T-cell (primary cell): ENCODE data around the gene NUPR1. TPM values are rescaled to one million over a fixed set of nuclear protein-coding genes. Genes with fewer than 3 reads are reported as not detected.

Source experiments
- ATAC-seq, 4 experiments: fragments of 200-7000 bp in 3 of 4; fragments of 150-1000 bp in 1 of 4; cut with Tn5 transposase; replicated peaks in 1 of 4; 1 replicate in 3 of 4; 2 replicates in 1 of 4; pipeline ENCODE4 v1.10.0; 2021; ENCODE audit warnings: moderate library complexity in 3 of 4, mild to moderate bottlenecking in 2 of 4, moderate number of reproducible peaks in 1 of 4
- CTCF ChIA-PET, 2 donors: fragments of 300-600 bp; sonication (Branson Sonifier 250); formaldehyde crosslinking; loops; one replicate each; lab custom pipeline; 2022; ENCODE audit warnings: antibody characterized with exemption in 2 of 2; lab: Charles Lee
- POLR2A ChIA-PET, 2 donors: fragments of 300-600 bp; sonication (Branson Sonifier 250); formaldehyde crosslinking; loops; one replicate each; lab custom pipeline; 2022; ENCODE audit warnings: antibody characterized with exemption in 2 of 2; lab: Charles Lee
- DNase-seq, 35 experiments: peaks; one replicate each; pipeline versions ENCODE4 v3.0.0 to v3.0.0-alpha.2; 2013 to 2023
- H3K27ac ChIP-seq: one replicate; pipeline ENCODE4 v1.5.1; 2013; ENCODE audit warnings: low read length
- H3K27me3 ChIP-seq, 2 experiments: replicated peaks in 1 of 2; 1 replicate in 1 of 2; 2 replicates in 1 of 2; pipeline versions ENCODE4 v1.6.1 to v1.7.0; 2013; ENCODE audit warnings: low read length in 1 of 2, mixed read lengths in 1 of 2; ENCODE audit not compliant: control insufficient read depth in 2 of 2, insufficient read depth in 2 of 2; ENCODE audit errors: extremely low read depth in 1 of 2
- H3K36me3 ChIP-seq, 2 donors: 1 replicate in 1 of 2; 2 replicates in 1 of 2; pipeline versions ENCODE4 v1.6.1 to v1.7.0; 2013; ENCODE audit warnings: low read length in 1 of 2; ENCODE audit not compliant: control insufficient read depth in 2 of 2, insufficient read depth in 1 of 2; ENCODE audit errors: extremely low read depth in 1 of 2
- H3K4me1 ChIP-seq, 2 experiments: 1 replicate in 1 of 2; 2 replicates in 1 of 2; pipeline versions ENCODE4 v1.6.1 to v1.7.0; 2013; ENCODE audit warnings: low read length in 2 of 2, mixed read lengths in 1 of 2; ENCODE audit not compliant: insufficient read depth in 2 of 2, control insufficient read depth in 1 of 2; ENCODE audit errors: extremely low read depth in 1 of 2
- H3K4me3 ChIP-seq, 2 donors: 1 replicate in 1 of 2; 2 replicates in 1 of 2; pipeline versions ENCODE4 v1.5.1 to v1.7.0; 2013; ENCODE audit warnings: mild to moderate bottlenecking in 2 of 2, low read length in 1 of 2, moderate library complexity in 1 of 2; ENCODE audit not compliant: control insufficient read depth in 1 of 2; ENCODE audit errors: extremely low read depth in 1 of 2
- H3K9me3 ChIP-seq: 2 replicates; pipeline ENCODE4 v1.7.0; 2013
- H3K27ac Mint-ChIP-seq, 2 donors: one replicate each; pipeline ENCODE4 v1.8.0; 2020 to 2021; ENCODE audit warnings: mild to moderate bottlenecking in 2 of 2, mixed read lengths in 2 of 2
- H3K27me3 Mint-ChIP-seq, 2 donors: one replicate each; pipeline ENCODE4 v1.8.0; 2021 to 2022; ENCODE audit warnings: mixed read lengths in 2 of 2
- H3K36me3 Mint-ChIP-seq: one replicate; pipeline ENCODE4 v1.8.0; 2021; ENCODE audit warnings: mixed read lengths
- H3K4me1 Mint-ChIP-seq, 3 donors: one replicate each; pipeline ENCODE4 v1.8.0; 2020 to 2022; ENCODE audit warnings: mixed read lengths in 3 of 3, mild to moderate bottlenecking in 1 of 3
- H3K4me3 Mint-ChIP-seq, 3 donors: one replicate each; pipeline ENCODE4 v1.8.0; 2020 to 2022; ENCODE audit warnings: mild to moderate bottlenecking in 3 of 3, mixed read lengths in 3 of 3, moderate library complexity in 3 of 3
- H3K9me3 Mint-ChIP-seq, 3 donors: one replicate each; pipeline ENCODE4 v1.8.0; 2020 to 2022; ENCODE audit warnings: mixed read lengths in 3 of 3
- WGBS: methylation state at CpG from one replicate; pipeline ENCODE4 v1.1.5; 2013; ENCODE audit warnings: missing lambda C conversion rate; ENCODE audit not compliant: insufficient coverage; 5-methylcytosine and 5-hydroxymethylcytosine counted together
- total RNA-seq, 35 experiments: library from RNA in 6 of 35; stranded (reverse) in 6 of 35; fragments of 120-200 nt in 1 of 35; gene quantifications; one replicate each; pipeline versions ENCODE4 v1.2.1 to v1.2.4 and lab custom pipeline; 2013 to 2026

The NUPR1 gene
- total RNA-seq, 5 donors from 2014 or later (not counting 1 experiment from before 2014, with no cell fraction given): 0.70 to 0.99 (median 0.98) TPM; not detected in 2

DNA sequence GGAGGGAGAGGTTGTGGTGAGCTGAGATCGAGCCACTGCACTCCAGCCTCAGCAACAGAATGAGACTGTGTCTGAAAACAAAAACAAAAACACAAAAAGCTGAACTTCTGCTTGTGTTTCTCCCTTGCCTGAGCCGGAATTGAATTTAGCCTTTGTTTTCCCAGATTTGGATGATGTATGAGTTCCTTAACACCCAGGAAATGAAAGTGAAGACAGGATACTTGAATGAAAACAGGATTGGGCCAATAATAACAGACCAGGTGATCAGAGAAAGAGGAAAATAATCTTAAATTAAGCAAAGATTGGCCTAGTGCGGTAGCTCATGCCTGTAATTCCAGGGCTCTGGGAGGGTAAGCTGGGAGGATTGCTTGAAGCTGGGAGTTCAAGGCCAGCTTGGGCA, 1.6 kb upstream of the NUPR1 start:
- ChIA-PET CTCF (interaction anchor here in 1 of 2 donors (0.5 kb wide), 1 partner anchor 386 kb away, joined by 7 read pairs; no protein-coding TSS in a partner anchor), POLR2A (no interaction called here)
- Histone ChIP-seq H3K27me3 (no peaks in the 10 kb centered on the region), H3K4me1 (peaks cover 8 to 12% of the 10 kb centered on the region in 2 experiments), H3K4me3 (no peak overlapping the region), H3K27ac (no peak overlapping the region), H3K9me3 (no peaks in the 10 kb centered on the region), H3K36me3 (no peaks in the 10 kb centered on the region)
- DNase-seq (no peak), ATAC-seq (no peak)
- Mint-ChIP-seq H3K4me1 (peaks cover 23 to 39% (median 28%) of the 10 kb centered on the region in 3 donors), H3K4me3 (no peak overlapping the region), H3K36me3 (no peaks in the 10 kb centered on the region), H3K27ac (no peak overlapping the region), H3K27me3 (no peaks in the 10 kb centered on the region), H3K9me3 (no peaks in the 10 kb centered on the region)
- 85% methylated on average over 1 of the region's 3 CpGs for WGBS

DNA sequence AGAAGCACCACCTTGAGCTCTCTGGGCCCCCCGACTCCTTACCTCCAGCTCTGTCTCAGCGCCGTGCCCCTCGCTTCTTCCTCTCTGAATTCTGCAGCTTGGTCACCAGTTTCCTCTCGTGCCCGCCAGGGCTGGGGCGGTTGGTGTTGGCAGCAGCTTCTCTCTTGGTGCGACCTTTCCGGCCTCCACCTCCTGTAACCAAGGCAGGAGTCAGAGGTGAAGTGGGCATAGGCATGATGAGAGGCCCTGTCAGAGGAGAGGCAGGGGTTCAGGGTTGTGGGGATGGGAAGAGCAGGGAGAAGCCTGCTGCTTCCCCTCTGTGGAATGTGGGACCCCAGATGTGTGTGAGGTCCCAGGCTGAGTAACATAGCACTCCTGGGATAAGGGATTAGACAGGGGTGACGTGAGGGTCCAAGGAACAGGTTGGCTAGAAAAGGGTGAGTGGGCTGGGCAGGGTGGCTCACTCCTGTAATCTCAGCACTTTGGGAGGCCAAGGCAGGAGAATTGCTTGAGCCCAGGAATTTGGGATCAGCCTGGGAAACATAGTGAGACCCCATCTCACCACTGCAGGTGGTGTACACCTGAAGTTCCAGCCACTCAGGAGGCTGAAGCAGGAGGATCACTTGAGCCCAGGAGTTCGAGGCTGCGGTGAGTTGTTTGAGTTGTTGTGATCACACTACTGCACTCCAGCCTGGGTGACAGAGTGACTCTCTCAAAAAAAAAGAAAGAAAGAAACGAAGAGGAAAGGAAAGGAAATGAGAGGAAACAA, 626 bp downstream of the NUPR1 start:
- Histone ChIP-seq H3K4me1 (peaks cover 19 to 34% of the 10 kb centered on the region in 2 experiments), H3K27me3 (no peaks in the 10 kb centered on the region), H3K9me3 (no peaks in the 10 kb centered on the region), H3K4me3 (no peak overlapping the region), H3K36me3 (no peaks in the 10 kb centered on the region), H3K27ac (no peak overlapping the region)
- peak overlapping the region; percentile 73 to 74 for H3K27ac Mint-ChIP-seq
- DNase-seq (no peak), ATAC-seq (no peak)
- H3K27me3 Mint-ChIP-seq: no peaks in the 10 kb centered on the region
- H3K4me3 Mint-ChIP-seq: no peak overlapping the region
- ChIA-PET CTCF (no interaction called here), POLR2A (no interaction called here)
- peaks cover 41 to 60% (median 46%) of the 10 kb centered on the region in 3 donors for H3K4me1 Mint-ChIP-seq
- 91% methylated on average over 6 of the region's 13 CpGs for WGBS
- H3K36me3 Mint-ChIP-seq: no peaks in the 10 kb centered on the region
- no peaks in the 10 kb centered on the region for H3K9me3 Mint-ChIP-seq

DNA sequence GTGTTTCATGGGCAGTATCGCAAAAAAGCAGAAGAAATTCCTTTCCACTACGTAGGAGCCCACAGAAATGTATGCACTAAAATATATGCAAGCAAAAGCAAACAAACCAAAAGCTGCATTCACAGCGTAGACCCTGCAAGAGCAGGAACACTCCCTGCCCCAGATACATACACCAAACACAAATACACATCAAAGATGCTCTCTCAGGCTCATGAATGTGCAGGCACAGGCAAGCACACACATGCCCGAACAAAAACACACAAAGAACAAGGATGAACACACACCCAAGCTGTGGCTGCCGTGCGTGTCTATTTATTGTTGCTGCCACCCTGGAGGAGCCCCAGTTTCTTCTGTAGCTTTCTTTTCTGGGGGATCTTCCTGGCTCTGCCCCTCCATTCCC, 1.7 kb downstream of the NUPR1 start:
- ChIA-PET POLR2A (no interaction called here), CTCF (no interaction called here)
- Mint-ChIP-seq H3K27ac (peak overlapping the region; percentile 62 to 73), H3K9me3 (no peaks in the 10 kb centered on the region), H3K4me3 (peak overlapping the region in 1 of 3 donors; percentile 29), H3K4me1 (peaks cover 42 to 56% (median 47%) of the 10 kb centered on the region in 3 donors), H3K36me3 (no peaks in the 10 kb centered on the region), H3K27me3 (no peaks in the 10 kb centered on the region)
- Histone ChIP-seq H3K36me3 (no peaks in the 10 kb centered on the region), H3K27me3 (no peaks in the 10 kb centered on the region), H3K4me3 (no peak overlapping the region), H3K4me1 (peaks cover 18 to 38% of the 10 kb centered on the region in 2 experiments), H3K27ac (no peak overlapping the region), H3K9me3 (no peaks in the 10 kb centered on the region)
- DNase-seq (no peak), ATAC-seq (no peak)
- 88% methylated on average over 6 of the region's 6 CpGs for WGBS

DNA sequence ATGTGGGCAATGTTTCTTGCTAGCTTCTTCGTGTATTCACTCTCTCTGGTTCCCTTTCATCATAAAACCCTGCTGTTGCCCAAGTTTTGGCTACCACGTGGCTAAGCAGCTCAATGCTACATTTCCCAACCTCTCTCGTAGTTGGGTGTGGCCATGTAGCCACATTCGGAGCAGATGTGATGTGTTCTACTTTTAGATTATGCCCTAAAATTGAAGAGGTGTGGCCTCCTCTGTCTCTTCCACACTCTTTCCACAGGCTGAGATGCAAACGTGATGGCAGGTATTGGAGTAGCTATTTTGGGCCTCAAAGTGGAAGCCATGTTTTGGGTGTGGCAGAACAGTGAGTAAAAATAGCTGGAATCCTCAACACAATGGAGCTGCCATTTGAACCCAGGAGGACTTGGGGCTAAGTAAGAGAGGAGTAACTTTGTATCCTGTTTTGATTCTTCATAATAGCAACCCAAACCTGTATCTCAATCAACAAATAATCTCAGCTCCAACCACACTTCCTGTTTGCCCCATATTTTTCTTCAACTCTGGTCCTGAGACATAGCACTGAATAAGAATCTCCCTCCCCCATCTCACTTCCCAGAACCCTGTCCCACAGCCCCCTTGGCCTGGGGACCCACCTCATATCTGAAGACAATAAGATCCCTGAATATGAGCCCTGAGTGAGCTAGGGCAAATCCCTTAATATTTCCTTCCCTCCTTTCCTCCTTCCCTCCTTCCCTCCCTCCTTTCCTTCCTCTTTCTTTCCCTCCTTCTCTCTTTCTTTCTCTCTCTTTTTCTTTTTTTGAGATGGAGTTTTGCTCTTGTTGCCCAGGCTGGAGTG, 4.0 kb downstream of the NUPR1 start:
- H3K9me3 Mint-ChIP-seq: no peaks in the 10 kb centered on the region
- peak overlapping the region; percentile 96 for H3K27ac Mint-ChIP-seq
- H3K4me3 ChIP-seq: peak overlapping the region in 1 of 2 donors; percentile 12
- H3K27me3 ChIP-seq: peaks cover 0 to 2% of the 10 kb centered on the region in 2 experiments
- CTCF ChIA-PET: no interaction called here
- H3K27ac ChIP-seq: peak overlapping the region; percentile 66
- H3K4me3 Mint-ChIP-seq: peak overlapping the region; percentile 44 to 70 (median 55)
- POLR2A ChIA-PET: no interaction called here
- peak in 14 of 35 experiments; percentile 6 to 46 (median 14) for DNase-seq
- no CpG with 5 or more reads among the region's 5 CpGs for WGBS
- peaks cover 42 to 55% (median 50%) of the 10 kb centered on the region in 3 donors for H3K4me1 Mint-ChIP-seq
- H3K36me3 Mint-ChIP-seq: no peaks in the 10 kb centered on the region
- peak; percentile 75 to 91 (median 82) for ATAC-seq
- peaks cover 18 to 38% of the 10 kb centered on the region in 2 experiments for H3K4me1 ChIP-seq
- H3K36me3 ChIP-seq: no peaks in the 10 kb centered on the region
- H3K9me3 ChIP-seq: no peaks in the 10 kb centered on the region
- H3K27me3 Mint-ChIP-seq: no peaks in the 10 kb centered on the region

DNA sequence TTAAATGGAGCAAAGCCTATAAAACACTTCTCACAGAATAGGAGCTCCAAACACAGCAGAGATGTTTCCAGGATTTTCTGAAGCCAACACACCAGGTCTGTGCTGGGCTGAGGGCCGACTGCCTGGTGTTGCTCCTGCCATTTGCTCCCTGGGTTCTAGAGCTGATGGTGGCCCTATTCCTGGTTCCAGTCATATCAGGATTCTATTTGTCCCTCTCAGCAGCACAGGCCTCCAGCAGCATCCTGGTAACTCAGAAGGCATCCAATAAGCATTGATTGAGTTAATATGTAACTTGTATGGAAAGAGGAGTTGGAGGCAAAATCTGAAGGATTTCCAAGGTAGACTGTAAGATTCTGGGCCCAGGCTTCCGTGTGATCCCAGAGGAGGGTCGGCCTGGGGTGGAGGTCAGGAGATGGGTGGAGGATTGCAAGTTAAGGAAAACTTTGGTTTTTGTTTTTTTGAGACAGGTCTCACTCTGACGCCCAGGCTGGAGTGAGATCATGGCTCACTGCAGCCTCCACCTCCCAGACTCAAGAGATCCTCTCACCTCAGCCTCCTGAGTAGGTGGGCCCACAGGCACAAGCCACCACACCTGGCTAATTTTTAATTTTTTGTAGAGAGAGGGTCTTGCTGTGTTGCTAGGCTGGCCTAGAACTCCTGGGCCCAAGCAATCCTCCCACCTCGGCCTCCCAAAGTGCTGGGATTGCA, 5.7 kb downstream of the NUPR1 start:
- WGBS: 100% methylated on average over 1 of the region's 5 CpGs

More for the DNA sequence above, 5.7 kb downstream of the NUPR1 start:
- DNase-seq: no peak
- ChIA-PET POLR2A (no interaction called here), CTCF (interaction anchor here in 1 of 2 donors (0.5 kb wide), 1 partner anchor 23 kb away, joined by 4 read pairs; no protein-coding TSS in a partner anchor)
- Mint-ChIP-seq H3K4me3 (peak overlapping the region in 1 of 3 donors; percentile 32), H3K36me3 (no peaks in the 10 kb centered on the region), H3K27ac (peak overlapping the region; percentile 84 to 96), H3K9me3 (no peaks in the 10 kb centered on the region), H3K27me3 (no peaks in the 10 kb centered on the region), H3K4me1 (peaks cover 40 to 50% (median 47%) of the 10 kb centered on the region in 3 donors)
- Histone ChIP-seq H3K27ac (no peak overlapping the region), H3K4me1 (peaks cover 18 to 37% of the 10 kb centered on the region in 2 experiments), H3K4me3 (no peak overlapping the region), H3K36me3 (no peaks in the 10 kb centered on the region), H3K9me3 (no peaks in the 10 kb centered on the region), H3K27me3 (peaks cover 0 to 2% of the 10 kb centered on the region in 2 experiments)
- ATAC-seq: no peak
